Nucleus accumbens (tissue), 56 donors: Measurements from ENCODE around the gene PLXNB1.

ENCODE experiments used
- DNase-seq, 56 donors: peaks; one replicate each; lab custom pipeline; 2025; lab: John Stamatoyannopoulos, UW

The PLXNB1 gene

DNA sequence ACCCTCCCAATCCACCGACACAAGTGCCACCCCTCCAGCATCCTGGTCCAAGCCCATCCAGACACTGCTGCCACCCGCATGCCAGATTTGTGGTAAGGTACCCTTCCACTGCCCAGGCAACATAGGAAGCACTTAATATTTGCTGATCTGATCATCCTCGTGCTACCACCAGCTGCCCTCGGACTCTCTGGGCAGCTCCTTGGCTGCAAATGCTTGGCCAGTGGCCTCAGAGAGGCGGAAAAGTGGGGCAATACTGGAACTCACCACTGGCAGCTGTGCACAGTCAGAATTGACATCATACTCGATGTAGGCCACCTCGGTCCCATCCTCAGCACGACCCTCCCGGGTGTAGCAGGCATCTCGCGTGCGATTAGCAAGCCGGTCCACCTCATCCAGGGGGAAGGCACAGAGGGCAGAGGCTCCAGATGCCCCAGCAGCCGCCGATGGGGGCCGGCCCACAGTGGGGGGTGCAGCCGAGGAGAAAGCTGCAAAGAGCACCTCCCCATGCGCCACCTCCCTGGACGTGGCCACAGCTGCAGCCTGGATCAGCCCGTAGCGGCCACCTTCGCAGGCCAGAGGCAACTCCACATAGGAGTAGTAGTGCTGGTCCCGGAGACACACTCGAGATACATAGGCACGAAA lies 6.5 kb downstream of the PLXNB1 start:
- DNase-seq = peak in 33 of 56 donors; percentile 14 to 64 (median 39)

DNA sequence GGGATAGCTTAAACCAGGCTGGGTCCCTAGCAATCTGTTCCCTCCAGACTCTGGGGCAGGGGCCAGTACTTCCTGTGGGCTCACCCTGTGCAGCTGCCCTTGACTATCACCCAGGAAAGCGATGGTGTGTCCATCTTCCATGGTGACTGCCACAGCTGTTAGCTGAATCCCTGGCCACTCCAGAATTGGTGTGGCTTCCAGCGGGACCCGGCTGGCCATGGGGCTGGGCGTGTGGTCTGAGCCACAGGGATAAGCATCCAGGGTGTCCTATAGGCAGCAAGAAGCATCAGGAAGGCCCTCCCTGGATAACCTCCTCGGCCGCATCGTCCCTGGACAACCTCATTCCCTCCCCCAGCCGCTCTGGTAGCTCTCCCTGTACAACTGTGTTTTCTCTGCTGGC lies 7.2 kb downstream of the PLXNB1 start:
- no peak for DNase-seq

DNA sequence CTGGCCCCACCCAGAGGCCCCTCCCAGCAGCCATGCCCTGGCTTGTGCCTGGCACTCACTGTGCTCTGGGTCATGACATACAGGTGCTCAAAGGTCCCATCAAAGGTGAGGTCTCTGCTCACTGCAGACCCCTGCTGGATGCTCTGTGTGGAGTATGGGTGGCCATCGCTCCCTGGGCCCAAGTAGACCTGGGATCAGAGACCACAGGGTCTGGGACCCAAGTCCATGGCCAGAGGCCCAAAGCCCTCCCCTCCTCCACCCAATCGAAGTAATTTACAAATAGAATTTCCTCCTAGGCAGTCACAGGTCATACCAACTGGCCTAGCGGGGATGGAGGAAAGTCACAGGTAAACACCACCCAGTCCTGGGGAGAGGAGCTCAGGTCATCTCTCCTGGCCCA lies 7.6 kb downstream of the PLXNB1 start:
- no peak for DNase-seq

DNA sequence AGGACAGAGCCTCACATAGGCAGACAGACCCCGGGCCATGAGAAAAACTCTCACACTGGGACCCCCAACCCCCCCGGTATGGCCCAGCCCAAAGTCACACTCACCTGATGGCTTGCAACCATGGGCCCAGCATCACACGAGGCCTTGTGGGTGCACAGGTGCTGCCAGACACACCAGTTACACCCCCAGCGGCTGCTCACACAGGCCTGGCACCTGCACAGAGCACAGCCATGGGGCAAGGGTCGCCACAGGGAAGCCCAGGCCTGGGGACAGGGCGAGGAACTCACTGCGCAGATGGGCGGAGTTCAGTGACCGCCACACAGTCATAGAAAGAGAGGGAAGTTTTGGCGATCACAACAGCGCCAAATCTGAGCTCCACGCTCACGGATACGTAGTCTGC lies 9.3 kb downstream of the PLXNB1 start:
- no peak for DNase-seq

DNA sequence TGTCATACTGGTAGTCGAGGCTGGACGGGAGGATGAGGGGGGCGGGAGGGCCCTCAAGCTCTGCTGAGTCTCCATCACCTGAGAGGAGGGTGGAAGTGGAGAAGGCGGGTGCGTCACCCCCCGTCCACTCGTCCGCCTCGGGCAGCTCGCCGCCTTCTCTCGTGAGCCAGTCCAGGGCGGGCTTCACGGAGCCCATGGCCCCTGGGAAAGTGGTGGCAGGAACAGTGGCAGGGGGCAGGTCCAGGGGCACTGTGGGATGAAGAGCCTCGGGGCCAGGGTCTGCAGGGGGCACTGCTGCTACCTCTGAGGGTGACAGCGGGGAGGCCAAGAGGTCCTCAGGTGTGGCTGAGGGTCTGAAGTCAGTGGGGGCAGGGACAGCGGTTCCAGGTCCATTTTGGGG lies 10.3 kb downstream of the PLXNB1 start:
- DNase-seq = no peak

DNA sequence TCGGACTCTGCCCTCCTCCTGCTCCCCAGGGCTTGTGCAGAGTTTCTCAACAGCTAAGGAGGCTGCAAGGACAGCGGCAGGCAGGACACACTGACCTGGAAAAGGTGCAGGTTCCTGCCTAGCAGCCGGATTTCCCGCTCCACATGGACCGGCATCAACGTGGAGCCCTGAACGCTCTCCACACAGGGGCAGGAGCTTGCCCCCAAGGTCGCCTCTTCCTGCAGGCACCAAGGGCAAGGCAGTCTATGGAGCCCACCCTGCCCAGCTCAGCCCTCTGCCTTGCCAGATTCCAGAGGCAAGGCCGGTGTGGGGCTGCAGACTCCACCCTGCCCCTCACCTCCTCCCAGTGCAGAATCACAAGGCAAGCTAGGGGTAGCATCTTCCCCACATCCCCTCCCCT lies 10.7 kb downstream of the PLXNB1 start:
- no peak for DNase-seq

DNA sequence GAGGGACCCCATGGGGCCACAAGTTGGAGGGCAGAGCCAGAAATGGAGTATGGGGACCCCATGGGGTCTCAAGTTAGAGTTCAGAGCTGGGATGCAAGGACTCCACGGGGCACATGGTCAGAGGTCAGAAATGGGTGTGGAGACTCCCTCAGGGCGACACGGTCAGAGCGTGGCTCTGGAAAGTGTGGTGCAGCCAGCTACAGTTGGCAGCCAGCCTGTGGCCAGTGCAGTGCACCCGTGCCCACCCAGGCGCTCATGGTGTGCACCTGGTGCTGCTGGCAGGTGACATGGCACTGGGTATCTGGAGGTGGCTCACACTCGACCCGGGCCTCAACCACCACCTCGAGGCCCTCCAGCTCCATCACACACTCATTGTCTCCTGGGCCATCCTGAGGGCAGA lies 11.2 kb downstream of the PLXNB1 start:
- no peak for DNase-seq

DNA sequence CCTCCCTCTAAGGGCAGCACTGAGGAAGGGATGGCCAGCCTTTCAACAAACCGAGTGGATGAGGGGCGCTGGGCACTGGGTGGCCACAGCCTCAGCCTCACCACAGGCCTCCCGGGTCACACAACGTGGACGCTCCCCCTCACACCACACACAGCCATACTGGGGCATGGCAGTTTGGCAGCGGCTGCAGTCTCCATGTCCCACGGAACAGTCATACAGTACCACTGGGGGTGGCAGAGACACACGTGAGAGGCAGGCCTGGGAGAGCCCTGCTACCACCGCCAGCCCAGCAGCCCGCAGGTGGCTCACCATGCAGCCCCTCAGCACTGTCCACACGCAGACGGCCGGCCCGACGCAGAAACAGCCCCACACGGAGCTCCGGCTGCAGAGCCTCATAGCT lies 11.7 kb downstream of the PLXNB1 start:
- no peak for DNase-seq

DNA sequence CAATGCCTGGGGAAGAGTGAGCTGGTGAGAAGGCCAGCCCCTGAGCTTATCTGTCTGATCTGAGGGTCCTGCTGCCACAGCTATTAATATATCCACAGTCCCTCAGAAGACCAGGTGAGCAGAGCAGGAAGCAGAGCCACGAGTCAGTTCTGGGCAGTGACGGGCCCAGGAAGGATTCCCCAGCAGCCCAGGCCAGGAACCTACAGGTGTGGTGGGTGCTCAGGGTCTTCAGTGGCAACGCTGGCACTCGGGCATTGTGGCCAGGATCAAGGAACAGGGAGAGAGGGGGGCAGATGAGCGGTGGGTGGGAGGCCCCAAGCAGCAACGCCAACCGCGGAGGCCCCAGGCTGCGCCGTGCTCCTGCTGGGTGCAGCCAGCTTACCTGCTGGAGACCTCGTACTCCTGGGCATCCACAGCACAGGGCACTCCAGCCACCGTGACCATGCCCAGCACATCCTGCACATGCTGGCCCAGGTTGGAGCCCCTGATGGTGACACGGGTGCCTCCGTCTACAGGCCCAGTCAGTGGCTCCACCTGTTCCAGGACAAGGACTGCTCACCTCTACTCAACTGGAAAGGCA lies 12.3 kb downstream of the PLXNB1 start:
- no peak for DNase-seq

DNA sequence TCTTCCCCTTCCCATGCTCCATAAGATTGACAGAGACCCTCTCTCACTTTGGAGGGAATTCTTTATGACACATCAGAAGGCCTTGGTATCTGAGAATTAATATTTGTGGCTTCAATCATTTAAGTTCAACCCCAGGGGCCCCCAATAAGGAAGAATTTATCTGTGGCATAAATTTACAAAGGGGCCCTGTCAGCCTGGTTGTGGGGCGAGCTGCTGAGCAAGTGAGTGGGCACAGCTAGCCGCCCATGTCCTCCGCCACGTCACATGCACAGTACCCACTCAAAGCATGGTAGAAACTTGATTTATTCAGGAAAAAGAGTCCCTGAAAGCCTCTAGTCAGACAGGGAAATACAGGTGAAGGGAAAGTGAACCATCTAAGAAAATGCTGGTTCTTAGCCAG lies 13.3 kb downstream of the PLXNB1 start:
- no peak for DNase-seq

DNA sequence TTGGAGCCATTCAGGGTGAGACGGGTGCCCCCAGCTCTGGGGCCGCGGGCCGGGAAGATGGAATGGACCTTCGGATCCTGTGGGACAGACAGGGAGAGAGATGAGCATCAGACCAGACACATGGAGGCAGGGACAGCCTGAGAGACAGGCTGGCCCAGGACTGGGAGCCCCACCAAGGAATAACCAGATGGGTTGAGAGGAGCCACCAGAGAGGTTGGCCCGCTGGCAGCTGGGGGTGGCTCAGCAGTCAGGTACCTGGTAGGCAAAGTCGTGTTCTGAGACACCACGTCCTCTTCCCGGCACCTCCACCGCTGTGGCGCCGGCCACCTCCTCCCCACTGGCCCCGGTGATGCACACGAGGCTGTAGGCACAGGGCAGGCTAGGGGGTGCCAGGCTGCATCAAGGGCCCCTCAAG lies 13.8 kb downstream of the PLXNB1 start:
- no peak for DNase-seq

DNA sequence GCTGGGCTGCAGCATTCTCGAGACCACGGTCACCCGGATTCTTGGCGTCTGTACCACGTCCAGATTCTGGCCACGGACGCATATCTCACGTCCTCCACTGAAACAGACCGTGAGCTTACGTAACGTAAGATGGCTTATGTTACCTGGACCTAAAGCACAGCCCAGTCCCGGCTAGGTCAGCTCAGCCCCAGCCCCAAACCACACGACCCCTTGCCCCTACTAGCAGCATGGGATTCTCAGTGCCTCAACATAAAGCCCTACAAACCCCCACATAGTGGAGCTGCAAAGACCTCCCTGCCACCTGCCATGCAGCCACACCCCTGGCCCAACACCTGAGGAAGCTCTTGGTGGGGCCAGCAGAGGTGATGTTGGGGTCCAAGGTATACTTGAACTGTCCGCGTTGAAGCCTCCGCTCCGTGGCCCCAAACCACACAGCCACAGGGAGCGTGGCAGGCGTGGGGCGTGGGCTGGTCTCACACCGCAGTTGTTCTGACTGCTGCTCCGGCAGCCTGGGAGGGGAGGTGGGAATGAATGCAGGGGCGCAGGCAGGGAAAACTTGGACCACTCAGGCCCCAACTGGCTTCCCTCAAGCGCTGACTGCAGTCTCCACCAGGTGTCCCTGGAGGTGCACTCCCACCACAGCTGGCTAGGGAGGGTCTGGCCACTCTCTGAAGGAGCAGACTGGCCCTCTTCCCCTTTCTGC lies 14.5 kb downstream of the PLXNB1 start:
- DNase-seq = no peak

DNA sequence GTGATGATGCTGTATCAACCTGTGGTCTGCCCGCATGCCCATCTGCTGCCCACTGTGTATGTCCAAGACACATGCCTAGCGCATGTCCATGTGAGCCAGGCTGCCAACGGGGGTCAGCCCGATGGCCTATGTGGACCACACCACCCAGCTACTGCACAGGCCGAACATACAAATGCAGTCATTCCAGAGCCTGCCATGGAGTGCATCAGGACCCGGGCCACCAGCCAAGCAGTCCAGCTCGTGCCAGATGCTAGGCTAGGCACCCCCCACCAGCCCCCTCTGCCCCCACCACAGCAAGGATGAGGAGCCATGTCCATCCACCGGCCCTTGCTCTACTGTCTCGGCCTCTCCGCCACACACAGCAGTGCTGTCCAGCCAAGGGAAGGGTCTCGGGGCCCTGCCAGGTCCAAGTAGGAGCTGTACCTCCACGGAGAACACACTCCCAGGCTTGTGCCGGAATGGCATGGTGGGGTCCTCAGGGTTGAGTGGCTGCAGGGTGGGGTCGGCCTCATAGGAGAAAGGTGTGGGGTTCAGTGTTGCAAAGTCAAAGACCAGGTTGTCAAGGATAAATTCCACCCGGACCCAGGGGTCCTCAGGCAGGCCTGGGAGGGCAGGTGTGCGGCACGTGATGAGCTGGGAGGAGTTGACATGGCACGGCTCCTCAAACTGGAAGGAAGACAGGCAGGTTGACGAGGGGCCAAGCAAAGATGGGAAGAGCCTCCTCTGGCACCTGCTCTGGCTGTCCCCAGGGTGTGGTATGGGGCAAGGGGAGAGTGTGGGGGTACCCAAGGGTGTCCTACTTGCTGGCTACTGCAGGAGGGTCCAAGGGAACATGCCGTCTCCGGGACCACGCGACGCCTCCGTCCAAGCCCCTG lies 15.3 kb downstream of the PLXNB1 start:
- peak in 41 of 56 donors; percentile 13 to 71 (median 39) for DNase-seq

DNA sequence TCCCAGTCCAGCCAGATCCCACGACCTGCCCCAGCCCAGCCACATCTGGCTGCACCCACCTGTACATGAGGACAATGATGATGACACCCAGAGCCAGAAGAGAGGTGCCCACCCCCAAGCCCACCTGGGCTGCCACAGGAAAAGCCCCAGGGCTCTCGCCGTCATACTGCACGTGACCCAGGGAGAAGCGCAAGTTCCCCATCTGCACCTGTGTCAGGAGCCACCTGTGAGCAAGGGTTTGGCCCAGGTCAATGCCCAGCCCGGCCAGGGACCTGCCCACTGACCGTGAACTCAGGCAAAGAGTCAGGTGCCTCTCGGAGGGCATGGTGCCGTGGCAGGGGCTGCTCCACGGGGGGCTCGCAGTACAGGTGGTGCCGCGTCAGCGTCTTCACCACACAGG lies 16.3 kb downstream of the PLXNB1 start:
- DNase-seq = no peak

DNA sequence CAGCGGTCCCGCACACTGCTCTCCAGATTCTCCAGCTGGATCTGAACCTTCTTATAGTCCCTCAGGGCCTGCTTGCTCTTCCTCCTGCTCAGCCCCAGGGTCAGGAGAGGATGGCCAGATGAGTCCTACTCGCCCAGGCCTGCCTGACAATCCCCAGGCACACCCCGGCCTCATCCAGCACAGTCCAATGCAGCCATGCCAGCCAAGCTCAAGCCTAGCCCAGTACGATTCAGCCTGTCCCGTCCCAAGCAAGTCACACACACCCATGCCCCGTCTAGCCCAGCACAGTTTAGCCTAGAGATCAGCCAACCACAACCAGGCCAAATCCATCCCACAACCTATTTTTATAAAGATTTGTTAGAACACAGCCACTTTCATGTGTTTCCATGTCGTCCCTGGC lies 16.8 kb downstream of the PLXNB1 start:
- DNase-seq = no peak

DNA sequence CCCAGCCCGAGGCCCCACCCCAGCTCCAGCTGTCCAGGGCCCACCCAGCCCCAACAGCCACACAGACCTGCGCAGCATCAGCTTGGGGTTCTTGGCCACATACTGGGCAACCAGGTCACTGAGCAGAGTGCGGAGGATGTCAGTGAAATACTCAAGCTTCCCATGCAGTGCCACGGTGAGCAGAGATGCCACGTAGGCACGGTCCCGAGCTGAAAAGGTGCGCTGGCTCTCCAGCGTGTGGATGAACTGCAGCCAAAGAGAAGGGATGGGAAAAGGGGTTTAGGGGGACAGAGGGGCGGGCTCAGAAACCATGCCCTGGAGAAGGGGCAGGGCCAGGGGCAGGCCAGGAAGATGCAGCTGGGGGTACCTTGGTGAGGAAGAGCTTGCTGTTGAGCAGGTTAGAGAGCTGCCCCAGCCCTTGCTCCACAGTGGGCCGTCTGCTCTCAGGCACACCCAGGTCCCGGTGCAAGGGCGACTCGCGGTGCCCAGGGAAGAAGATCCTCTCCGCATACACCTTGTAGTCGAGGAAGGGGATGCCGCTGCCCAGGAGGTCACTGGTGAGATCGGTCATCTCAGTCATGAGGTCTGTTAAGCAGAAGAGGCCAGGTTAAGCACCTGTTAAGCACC lies 17.4 kb downstream of the PLXNB1 start:
- DNase-seq = no peak

DNA sequence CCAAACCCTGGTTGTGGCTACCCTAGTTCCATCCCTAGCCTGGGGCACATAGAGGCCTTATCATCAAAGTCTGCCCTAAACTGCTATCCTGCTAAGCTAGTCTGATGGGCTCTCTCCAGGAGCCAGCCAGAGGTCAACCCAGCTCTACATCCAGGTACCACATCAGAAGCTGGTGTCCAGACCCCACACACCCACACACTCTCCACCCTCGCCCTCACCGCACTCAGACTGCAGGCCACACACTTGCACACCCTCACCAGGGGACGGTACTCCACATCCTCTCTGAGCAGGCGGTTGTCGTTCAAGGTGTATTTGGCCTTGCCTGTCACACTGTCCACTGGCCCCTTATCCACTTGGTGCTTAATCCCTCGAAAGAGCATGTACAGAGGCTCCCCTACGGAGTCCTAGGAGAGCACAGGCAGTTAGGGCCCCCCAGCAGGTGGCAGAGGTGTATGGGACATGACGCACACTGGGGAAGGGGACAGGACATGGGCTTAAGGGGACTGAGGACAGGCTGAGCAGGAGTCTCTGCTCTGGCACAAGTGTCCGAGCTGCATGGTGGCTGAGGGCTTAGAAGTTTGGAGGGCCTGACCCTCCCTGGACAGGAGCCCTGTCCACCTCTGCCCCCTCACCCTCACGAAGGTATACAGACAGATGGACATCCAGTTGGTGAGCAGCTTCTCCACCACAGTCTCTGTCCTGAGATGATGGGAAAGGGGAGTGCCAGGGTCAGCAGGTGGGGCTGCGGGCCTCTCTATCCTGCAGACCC lies 18.1 kb downstream of the PLXNB1 start:
- no peak for DNase-seq

DNA sequence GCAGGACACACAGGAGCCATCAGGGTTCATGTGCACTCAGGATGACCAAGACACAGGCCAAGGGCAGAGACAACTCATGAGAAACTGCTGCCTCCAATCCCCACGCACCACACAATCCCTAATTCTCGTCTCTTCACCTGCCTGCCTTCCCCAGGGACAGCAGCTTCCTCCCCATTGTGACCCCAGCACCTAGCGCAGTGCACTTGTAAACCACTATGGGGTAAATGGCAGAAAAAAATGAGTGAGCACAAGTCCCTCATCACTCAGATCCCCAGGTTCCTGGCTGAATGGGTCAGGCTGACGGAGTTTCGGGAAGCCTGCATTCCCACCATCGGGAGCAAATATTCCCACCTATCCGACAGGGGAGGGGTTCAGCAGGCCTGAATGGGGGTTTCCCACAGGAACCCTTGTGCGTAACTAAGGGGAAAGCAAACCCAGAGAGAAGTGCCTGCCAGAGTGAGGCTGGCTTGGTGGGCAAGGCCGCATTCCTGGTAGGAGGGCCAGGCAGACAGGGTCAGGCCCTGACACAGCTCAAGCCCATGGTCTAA lies 18.8 kb downstream of the PLXNB1 start:
- no peak for DNase-seq

DNA sequence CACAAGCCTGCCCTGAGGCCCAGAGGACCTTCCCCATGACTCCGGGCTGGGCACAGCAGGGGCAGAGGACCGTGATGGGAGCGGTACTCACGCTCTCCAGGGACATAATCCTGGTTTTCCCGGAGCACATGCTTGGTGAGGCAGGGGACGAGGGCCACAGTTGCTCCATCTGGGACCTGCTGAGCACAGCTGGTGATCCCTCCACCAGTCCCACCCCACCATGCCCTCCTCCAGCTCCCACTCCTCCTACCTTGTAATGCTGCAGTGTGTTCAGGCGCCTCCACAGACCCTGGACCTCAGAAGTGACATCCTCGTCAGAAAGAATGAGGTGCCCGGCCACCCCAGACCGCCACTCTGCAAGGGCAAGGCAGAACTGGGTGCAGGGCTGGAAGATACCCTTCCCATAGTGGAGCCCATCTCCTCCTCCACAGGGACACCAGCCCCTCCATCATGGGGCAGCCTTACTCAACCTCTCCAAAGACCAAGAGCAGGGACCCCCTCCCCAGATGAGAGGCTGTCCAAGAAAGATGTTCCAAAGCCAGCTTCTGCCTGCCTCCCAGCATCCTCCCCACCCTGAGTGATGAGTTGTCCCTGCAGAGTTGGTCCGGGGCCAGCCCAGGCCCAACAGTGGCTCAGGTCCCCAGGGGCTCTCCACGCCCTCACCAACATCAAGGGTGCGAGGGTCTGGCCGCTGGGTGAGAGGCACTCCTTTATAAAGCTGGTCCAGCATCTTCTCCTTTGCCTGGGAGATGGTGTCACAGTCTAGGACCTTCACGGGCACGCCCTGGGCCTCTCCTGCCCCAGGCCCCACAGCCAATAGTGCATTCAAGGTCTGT lies 19.5 kb downstream of the PLXNB1 start:
- DNase-seq = no peak
